ENCODE results near the gene GALNT18. TPM values are rescaled to one million over a fixed set of nuclear protein-coding genes. Genes with fewer than 3 reads are reported as not detected.

Gene GALNT18
- total RNA-seq, 1 experiment from 2014 or later, result 9.2 TPM

- no TSS peak for BruUV-seq (replicated peaks)
- H3K36me3 Mint-ChIP-seq (ENCODE audit: insufficient read depth, unreplicated experiment), result no peaks in the 10 kb centered on the region
- H3K27ac Mint-ChIP-seq (ENCODE audit: unreplicated experiment), result no peak overlapping the region
- H3K9me3 Mint-ChIP-seq (ENCODE audit: low read depth, unreplicated experiment), result no peaks in the 10 kb centered on the region
- DNase-seq, result no peak
- no peak overlapping the region for H3K4me3 Mint-ChIP-seq (ENCODE audit: low read depth, unreplicated experiment)
- no peak for TF ChIP-seq CTCF (IDR thresholded peaks at IDR 0.05; ENCODE audit: unreplicated experiment)
- H3K4me1 Mint-ChIP-seq (ENCODE audit: low read depth, unreplicated experiment), result peaks cover 25% of the 10 kb centered on the region
- CTCF ChIA-PET, result no interaction called here
- intact Hi-C loops (cut with micrococcal nuclease; ENCODE audit: unreplicated experiment), result no loop called here
- H3K27me3 Mint-ChIP-seq (ENCODE audit: unreplicated experiment), result no peaks in the 10 kb centered on the region
Measured at GRCh38 chr11:11498195-11498594, 123.6 kb downstream of the GALNT18 start.

GRCh38 chr11:11496879-11497278 is 124.9 kb downstream of the GALNT18 start:
- BruUV-seq (replicated peaks), result no TSS peak
- H3K4me1 Mint-ChIP-seq (ENCODE audit: low read depth, unreplicated experiment), result peaks cover 13% of the 10 kb centered on the region
- TF ChIP-seq CTCF (IDR thresholded peaks at IDR 0.05; ENCODE audit: unreplicated experiment), result no peak
- no peaks in the 10 kb centered on the region for H3K9me3 Mint-ChIP-seq (ENCODE audit: low read depth, unreplicated experiment)
- no peak overlapping the region for H3K4me3 Mint-ChIP-seq (ENCODE audit: low read depth, unreplicated experiment)
- H3K27ac Mint-ChIP-seq (ENCODE audit: unreplicated experiment), result no peak overlapping the region
- no peaks in the 10 kb centered on the region for H3K27me3 Mint-ChIP-seq (ENCODE audit: unreplicated experiment)
- intact Hi-C loops (cut with micrococcal nuclease; ENCODE audit: unreplicated experiment), result no loop called here
- no peak for DNase-seq
- CTCF ChIA-PET, result no interaction called here
- no peaks in the 10 kb centered on the region for H3K36me3 Mint-ChIP-seq (ENCODE audit: insufficient read depth, unreplicated experiment)

- Mint-ChIP-seq H3K27ac (ENCODE audit: unreplicated experiment) (no peak overlapping the region), H3K27me3 (ENCODE audit: unreplicated experiment) (no peaks in the 10 kb centered on the region), H3K4me3 (ENCODE audit: low read depth, unreplicated experiment) (no peak overlapping the region), H3K4me1 (ENCODE audit: low read depth, unreplicated experiment) (no peaks in the 10 kb centered on the region), H3K36me3 (ENCODE audit: insufficient read depth, unreplicated experiment) (no peaks in the 10 kb centered on the region), H3K9me3 (ENCODE audit: low read depth, unreplicated experiment) (no peaks in the 10 kb centered on the region)
- intact Hi-C loops (cut with micrococcal nuclease; ENCODE audit: unreplicated experiment), result no loop called here
- DNase-seq, result no peak
- CTCF ChIA-PET, result interaction anchor here (0.6 kb wide), 1 partner anchor 116 kb away, joined by 3 read pairs; no protein-coding TSS in a partner anchor
- no TSS peak for BruUV-seq (replicated peaks)
- no peak for TF ChIP-seq CTCF (IDR thresholded peaks at IDR 0.05; ENCODE audit: unreplicated experiment)
Measured at GRCh38 chr11:11494348-11494747, 127.5 kb downstream of the GALNT18 start.

GRCh38 chr11:11493698-11494097 is 128.1 kb downstream of the GALNT18 start:
- no peaks in the 10 kb centered on the region for H3K9me3 Mint-ChIP-seq (ENCODE audit: low read depth, unreplicated experiment)
- DNase-seq, result no peak

More at GRCh38 chr11:11493698-11494097, 128.1 kb downstream of the GALNT18 start:
- H3K4me3 Mint-ChIP-seq (ENCODE audit: low read depth, unreplicated experiment), result no peak overlapping the region
- H3K27ac Mint-ChIP-seq (ENCODE audit: unreplicated experiment), result no peak overlapping the region
- intact Hi-C loops (cut with micrococcal nuclease; ENCODE audit: unreplicated experiment), result no loop called here
- no peaks in the 10 kb centered on the region for H3K4me1 Mint-ChIP-seq (ENCODE audit: low read depth, unreplicated experiment)
- H3K27me3 Mint-ChIP-seq (ENCODE audit: unreplicated experiment), result no peaks in the 10 kb centered on the region
- no peak for TF ChIP-seq CTCF (IDR thresholded peaks at IDR 0.05; ENCODE audit: unreplicated experiment)
- no TSS peak for BruUV-seq (replicated peaks)
- CTCF ChIA-PET, result interaction anchor here (0.6 kb wide), 1 partner anchor 116 kb away, joined by 3 read pairs; no protein-coding TSS in a partner anchor
- H3K36me3 Mint-ChIP-seq (ENCODE audit: insufficient read depth, unreplicated experiment), result no peaks in the 10 kb centered on the region

All from Calu3 (cell line).